HG03103 (cell line): Measurements from ENCODE around the gene CHSY1.
"Not testable (repeated sequence)": the region's sequence is repeated elsewhere in the genome, so short reads cannot be mapped to it uniquely, and the experiment has no call there.

ENCODE experiments used
- ATAC-seq: cut with Tn5 transposase; IDR thresholded peaks from one replicate; pipeline ENCODE4 v1.9.1; 2021; ENCODE audit warnings: low read depth; ENCODE audit not compliant: unreplicated experiment

Gene CHSY1

GRCh38 chr15:101251830-101252820 is at the start of gene CHSY1:
TSS of gene CHSY1 (minus strand) at chr15:101252048. CDS start at chr15:101251456, 592 bp downstream.
- ATAC-seq, result peak; percentile 66

GRCh38 chr15:101296418-101297405 is 44.9 kb upstream of the CHSY1 start:
- ATAC-seq, result no peak

GRCh38 chr15:101295607-101296161 is 43.8 kb upstream of the CHSY1 start:
- ATAC-seq, result no peak

GRCh38 chr15:101294731-101295606 is 43.1 kb upstream of the CHSY1 start, which contains the start of gene SNRPA1:
TSS of gene SNRPA1 (minus strand) at chr15:101295248. CDS start at chr15:101295178, 70 bp downstream.
- ATAC-seq, result peak; percentile 62

- ATAC-seq, result no peak
These were observed 41.3 kb upstream of the CHSY1 start for GRCh38 chr15:101293122-101293521.

- no peak for ATAC-seq
These were observed 37.2 kb upstream of the CHSY1 start for GRCh38 chr15:101288905-101289513.

- not testable (repeated sequence) for ATAC-seq
These were observed 35.5 kb upstream of the CHSY1 start for GRCh38 chr15:101287342-101287741.

GRCh38 chr15:101286471-101287114 is 34.7 kb upstream of the CHSY1 start:
- ATAC-seq, result no peak

- no peak for ATAC-seq
These were observed 32.1 kb upstream of the CHSY1 start for GRCh38 chr15:101283931-101284330.

GRCh38 chr15:101280007-101280406 is 28.2 kb upstream of the CHSY1 start:
- ATAC-seq, result no peak

GRCh38 chr15:101277943-101278564 is 26.2 kb upstream of the CHSY1 start:
- no peak for ATAC-seq

- ATAC-seq, result peak; percentile 88
These were observed 25.4 kb upstream of the CHSY1 start, which contains the start of gene SELENOS for GRCh38 chr15:101277038-101277822. TSS of gene SELENOS (minus strand) at chr15:101277485. CDS start at chr15:101277417, 68 bp downstream.

- ATAC-seq, result peak; percentile 31
These were observed 24.7 kb upstream of the CHSY1 start for GRCh38 chr15:101276501-101277037.

GRCh38 chr15:101275018-101275417 is 23.2 kb upstream of the CHSY1 start:
- ATAC-seq, result no peak

- no peak for ATAC-seq
These were observed 21.7 kb upstream of the CHSY1 start for GRCh38 chr15:101273534-101273933.

GRCh38 chr15:101272584-101272983 is 20.7 kb upstream of the CHSY1 start:
- ATAC-seq, result no peak
